GM08714 (cell line): ENCODE data around the gene GFER.
"Not testable (repeated sequence)": the region's sequence is repeated elsewhere in the genome, so short reads cannot be mapped to it uniquely, and the experiment has no call there.

Source experiments
- H3K4me3 ChIP-seq: fragments of 200-500 bp; sonication (Bioruptor generic); 2 replicates; pipeline ENCODE4 v1.5.1; 2014; ENCODE audit warnings: mild to moderate bottlenecking, low read length, inconsistent platforms
- ZNF274 ChIP-seq: IDR thresholded peaks from 2 replicates; pipeline ENCODE4 v1.6.1; 2012; ENCODE audit warnings: mild to moderate bottlenecking, low read depth, low read length

The GFER gene

GRCh38 chr16:1946495-1947368 is 37.3 kb upstream of the GFER start:
- no peak for TF ChIP-seq ZNF274
- H3K4me3 ChIP-seq = no peak overlapping the region

- H3K4me3 ChIP-seq = no peak overlapping the region
- no peak for TF ChIP-seq ZNF274
Measured at GRCh38 chr16:1947369-1947670, 36.7 kb upstream of the GFER start.

GRCh38 chr16:1949507-1949906 is 34.5 kb upstream of the GFER start:
- no peak overlapping the region for H3K4me3 ChIP-seq
- TF ChIP-seq ZNF274 = no peak

DNA sequence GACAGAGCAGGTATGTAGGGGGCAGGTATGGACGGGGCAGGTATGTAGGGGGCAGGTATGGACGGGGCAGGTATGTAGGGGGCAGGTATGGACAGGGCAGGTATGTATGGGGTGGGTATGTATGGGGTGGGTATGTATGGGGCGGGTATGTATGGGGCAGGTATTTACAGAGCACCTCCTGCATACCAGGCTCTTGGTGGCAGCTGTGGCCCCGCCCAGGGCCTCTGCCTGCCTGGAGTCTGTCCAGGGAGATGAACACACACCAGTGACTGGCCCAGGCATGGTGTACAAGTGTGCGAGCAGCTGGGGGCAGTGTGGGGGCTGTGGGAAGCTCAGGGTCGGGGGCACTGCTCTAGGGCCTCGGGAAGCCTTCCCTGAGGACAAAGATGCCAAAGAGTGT is 33.9 kb upstream of the GFER start:
- no peak overlapping the region for H3K4me3 ChIP-seq
- no peak for TF ChIP-seq ZNF274

DNA sequence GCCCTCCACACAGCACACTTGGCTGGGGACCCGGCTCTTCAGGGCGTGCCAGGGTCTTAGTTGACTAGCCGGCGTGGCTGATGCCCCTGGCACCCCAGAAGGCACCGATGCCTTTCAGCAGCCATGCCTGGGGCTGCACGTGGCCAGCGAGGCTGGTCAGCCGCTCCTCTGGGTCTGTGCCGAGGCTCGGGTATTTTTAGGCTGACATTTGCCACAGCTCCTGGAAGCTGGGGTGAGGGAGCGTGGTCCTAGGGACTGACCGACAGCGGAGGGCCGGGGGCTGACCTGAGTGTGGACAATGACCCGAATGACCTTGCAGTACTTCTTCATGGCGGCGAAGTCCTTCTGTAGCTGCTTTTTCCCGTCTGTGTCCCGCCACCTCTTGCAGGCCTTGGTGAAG is 33.4 kb upstream of the GFER start:
- TF ChIP-seq ZNF274 = no peak
- H3K4me3 ChIP-seq = no peak overlapping the region

DNA sequence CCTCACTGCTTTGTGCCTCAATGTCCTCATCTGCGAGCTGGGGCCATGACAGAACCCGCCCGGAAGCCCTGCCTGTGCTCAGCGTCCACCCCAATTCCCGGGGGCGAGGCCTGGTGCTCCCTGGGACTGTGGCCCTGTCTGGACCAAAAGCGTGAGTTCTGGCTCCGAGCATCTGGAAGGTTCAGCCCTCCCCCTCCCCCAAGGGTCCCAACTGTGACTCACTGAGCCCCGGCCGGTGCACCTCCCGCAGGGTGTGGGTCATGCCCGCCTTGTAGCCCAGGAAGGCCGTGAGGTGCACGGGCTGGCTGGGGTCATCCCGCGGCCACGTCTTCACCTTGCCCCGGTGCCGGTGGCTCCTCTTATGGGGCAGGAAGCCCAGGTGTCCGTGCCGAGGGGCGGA is 30.3 kb upstream of the GFER start:
- no peak overlapping the region for H3K4me3 ChIP-seq
- no peak for TF ChIP-seq ZNF274

- not testable (repeated sequence) for H3K4me3 ChIP-seq
Measured at GRCh38 chr16:1957434-1958142, 26.4 kb upstream of the GFER start.

- not testable (repeated sequence) for H3K4me3 ChIP-seq
Measured at GRCh38 chr16:1958143-1958491, 25.9 kb upstream of the GFER start.

- no peak overlapping the region; the same call in 1 of the 2 replicates for H3K4me3 ChIP-seq
- TF ChIP-seq ZNF274 = no peak
Measured at GRCh38 chr16:1958715-1959268, 25.2 kb upstream of the GFER start.

- TF ChIP-seq ZNF274 = no peak
- H3K4me3 ChIP-seq = peak within 1 kb of the TSS; percentile 88
Measured at GRCh38 chr16:1959269-1960039, 24.5 kb upstream of the GFER start, which contains the start of gene NDUFB10. Gene NDUFB10 (plus strand): TSS chr16:1959538. CDS start chr16:1959625, 87 bp downstream.

DNA sequence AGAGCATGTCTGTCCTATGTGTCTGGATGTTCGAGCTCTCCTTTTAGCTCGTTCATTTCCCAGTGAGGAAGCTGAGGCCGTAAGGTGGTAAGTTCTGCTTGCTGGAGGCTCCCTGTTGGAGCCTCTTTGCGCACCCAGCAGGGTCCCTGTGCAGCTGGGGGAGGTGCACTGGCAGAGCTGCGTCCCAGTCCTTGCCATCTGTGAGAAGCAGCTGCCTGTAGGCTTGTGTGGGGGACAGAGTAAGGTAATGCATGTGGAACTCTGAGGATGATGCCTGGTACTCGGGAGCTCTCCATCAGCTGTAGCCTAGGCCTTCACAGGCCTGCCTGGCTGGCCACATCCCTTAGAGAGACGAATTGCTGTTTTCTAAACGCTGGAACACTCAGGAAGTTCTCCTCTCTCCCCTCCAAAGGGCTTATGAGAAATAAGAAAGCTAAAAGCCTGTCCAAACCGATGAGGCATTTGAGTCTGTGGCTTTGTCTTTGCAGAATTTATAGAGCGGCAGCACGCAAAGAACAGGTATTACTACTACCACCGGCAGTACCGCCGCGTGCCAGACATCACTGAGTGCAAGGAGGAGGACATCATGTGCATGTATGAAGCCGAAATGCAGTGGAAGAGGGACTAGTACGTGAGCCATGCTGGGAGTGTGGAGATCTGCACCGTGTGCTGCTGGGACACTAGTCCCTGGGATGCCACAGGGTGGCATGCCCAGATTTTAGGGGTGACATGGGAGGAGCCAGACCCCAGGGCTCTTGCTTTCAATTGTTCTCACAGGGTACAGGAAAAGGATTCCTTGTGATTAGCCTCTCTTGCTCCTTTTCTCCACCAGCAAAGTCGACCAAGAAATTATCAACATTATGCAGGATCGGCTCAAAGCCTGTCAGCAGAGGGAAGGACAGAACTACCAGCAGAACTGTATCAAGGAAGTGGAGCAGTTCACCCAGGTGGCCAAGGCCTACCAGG is 23.0 kb upstream of the GFER start:
- no peak for TF ChIP-seq ZNF274
- peak overlapping the region; percentile 88; the same call in 1 of the 2 replicates for H3K4me3 ChIP-seq

- H3K4me3 ChIP-seq = no peak overlapping the region
- TF ChIP-seq ZNF274 = no peak
Measured at GRCh38 chr16:1961651-1962067, 22.3 kb upstream of the GFER start.

- peak overlapping the region; percentile 95 for H3K4me3 ChIP-seq
Measured at GRCh38 chr16:1962161-1963153, 21.5 kb upstream of the GFER start.
